ENCODE results near the gene ZSWIM4. TPM values are rescaled to one million over a fixed set of nuclear protein-coding genes. Genes with fewer than 3 reads are reported as not detected.
"Not testable (repeated sequence)": the region's sequence is repeated elsewhere in the genome, so short reads cannot be mapped to it uniquely, and the experiment has no call there.

Gene ZSWIM4
- polyA plus RNA-seq, 1 donor from 2014 or later = 4.7 TPM

DNA sequence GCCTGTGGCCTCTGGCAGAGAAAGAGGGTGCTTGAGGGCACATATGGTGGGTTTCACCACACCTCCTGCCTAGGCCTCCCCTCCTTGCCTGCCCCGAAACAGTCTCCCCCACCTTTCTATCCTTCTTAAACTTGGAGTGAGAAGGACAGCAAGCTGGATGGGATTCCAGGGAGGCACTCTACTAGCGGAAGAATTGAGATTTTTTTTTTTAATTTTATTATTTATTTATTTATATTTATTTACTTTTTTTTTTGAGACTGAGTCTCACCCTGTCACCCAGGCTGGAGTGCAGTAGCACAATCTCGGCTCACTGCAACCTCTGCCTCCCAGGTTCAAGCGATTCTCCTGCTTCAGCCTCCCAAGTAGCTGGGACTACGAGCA lies 56.5 kb downstream of the ZSWIM4 start:
- H3K4me3 ChIP-seq (ENCODE audit: low read length); H3F3A ChIP-seq (ENCODE audit: insufficient read depth, low read length, poor library complexity, severe bottlenecking); H3K79me2 ChIP-seq (replicated peaks; ENCODE audit: insufficient read depth, low read length); H3K27ac ChIP-seq (ENCODE audit: low read length); H3K4me2 ChIP-seq (ENCODE audit: low read length); H2AFZ ChIP-seq (ENCODE audit: low read depth, low read length); H3K36me3 ChIP-seq (ENCODE audit: insufficient read depth, low read length); H3K27me3 ChIP-seq (ENCODE audit: insufficient read depth, low read depth, low read length); H3K9me3 ChIP-seq (ENCODE audit: low read length); H3K9ac ChIP-seq (ENCODE audit: low read length); H3K9me2 ChIP-seq (ENCODE audit: insufficient read depth, low read length); H4K20me1 ChIP-seq (ENCODE audit: insufficient read depth): not testable (repeated sequence)

DNA sequence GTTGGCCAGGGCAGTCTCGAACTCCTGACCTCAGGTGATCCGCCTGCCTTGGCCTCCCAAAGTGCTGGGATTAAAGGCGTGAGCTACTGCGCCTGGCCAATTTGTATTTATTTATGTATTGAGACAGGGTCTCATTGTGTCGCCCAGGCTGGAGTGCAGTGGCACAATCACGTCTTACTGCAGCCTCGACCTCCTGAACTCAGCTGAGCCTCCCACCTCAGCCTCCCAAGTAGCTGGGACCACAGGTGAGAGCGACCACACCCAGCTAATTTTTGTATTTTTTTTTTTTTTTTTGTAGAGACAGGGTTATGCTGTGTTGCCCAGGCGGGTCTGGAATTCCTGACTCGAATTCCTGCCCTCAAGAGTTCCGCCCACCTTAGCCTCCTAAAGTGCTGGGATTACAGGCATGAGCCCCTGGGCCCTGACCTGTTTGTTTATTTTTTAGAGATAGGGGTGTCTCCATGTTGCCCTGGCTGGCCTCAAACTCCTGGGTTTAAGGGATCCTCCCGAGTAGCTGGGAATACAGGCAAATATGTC lies 57.0 kb downstream of the ZSWIM4 start:
- not testable (repeated sequence) for H3K9me2 ChIP-seq (ENCODE audit: insufficient read depth, low read length); H3K36me3 ChIP-seq (ENCODE audit: insufficient read depth, low read length); H3K27me3 ChIP-seq (ENCODE audit: insufficient read depth, low read depth, low read length); H3F3A ChIP-seq (ENCODE audit: insufficient read depth, low read length, poor library complexity, severe bottlenecking); H3K27ac ChIP-seq (ENCODE audit: low read length); H3K9ac ChIP-seq (ENCODE audit: low read length); H4K20me1 ChIP-seq (ENCODE audit: insufficient read depth); H3K79me2 ChIP-seq (replicated peaks; ENCODE audit: insufficient read depth, low read length); H2AFZ ChIP-seq (ENCODE audit: low read depth, low read length); H3K4me3 ChIP-seq (ENCODE audit: low read length); H3K4me2 ChIP-seq (ENCODE audit: low read length); H3K9me3 ChIP-seq (ENCODE audit: low read length)

DNA sequence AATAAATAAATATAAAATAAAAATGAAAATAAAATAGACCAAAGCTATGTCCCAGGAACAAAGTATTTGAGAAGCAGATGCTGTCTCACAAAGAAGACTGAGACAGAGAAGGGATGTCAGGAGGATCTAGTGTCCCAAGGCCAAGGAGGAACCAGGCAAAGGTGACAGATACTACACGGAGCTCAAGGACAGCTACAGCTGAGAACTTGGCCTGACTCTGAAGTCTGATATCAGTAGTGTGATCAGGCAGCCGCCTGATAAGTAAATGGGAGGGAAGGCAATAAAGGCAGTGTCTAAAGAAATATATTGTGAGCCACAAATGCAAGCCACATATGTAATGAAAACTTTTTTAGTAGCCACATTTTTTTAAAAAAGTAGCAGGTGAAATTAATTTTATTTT lies 61.3 kb downstream of the ZSWIM4 start:
- no peak overlapping the region for H3K4me2 ChIP-seq (ENCODE audit: low read length)
- no peaks in the 10 kb centered on the region for H4K20me1 ChIP-seq (ENCODE audit: insufficient read depth)
- H3K9ac ChIP-seq (ENCODE audit: low read length) = no peak overlapping the region
- no peak overlapping the region for H2AFZ ChIP-seq (ENCODE audit: low read depth, low read length)
- H3K27me3 ChIP-seq (ENCODE audit: insufficient read depth, low read depth, low read length) = no peaks in the 10 kb centered on the region
- TF ChIP-seq EP300 (conservative IDR thresholded peaks at IDR 0.05; ENCODE audit: poor library complexity, severe bottlenecking) (no peak), EZH2 (IDR thresholded peaks at IDR 0.05; ENCODE audit: borderline replicate concordance, insufficient read depth, low read length, poor library complexity, severe bottlenecking) (no peak), SMC3 (conservative IDR thresholded peaks at IDR 0.05; ENCODE audit: poor library complexity) (no peak), POLR2AphosphoS5 (IDR thresholded peaks at IDR 0.05) (no peak), MXI1 (conservative IDR thresholded peaks at IDR 0.05; ENCODE audit: poor library complexity, severe bottlenecking) (no peak), RAD21 (conservative IDR thresholded peaks at IDR 0.05) (no peak), TAF1 (IDR thresholded peaks at IDR 0.05; ENCODE audit: low read depth) (no peak)
- TF ChIP-seq, protein P1, sequence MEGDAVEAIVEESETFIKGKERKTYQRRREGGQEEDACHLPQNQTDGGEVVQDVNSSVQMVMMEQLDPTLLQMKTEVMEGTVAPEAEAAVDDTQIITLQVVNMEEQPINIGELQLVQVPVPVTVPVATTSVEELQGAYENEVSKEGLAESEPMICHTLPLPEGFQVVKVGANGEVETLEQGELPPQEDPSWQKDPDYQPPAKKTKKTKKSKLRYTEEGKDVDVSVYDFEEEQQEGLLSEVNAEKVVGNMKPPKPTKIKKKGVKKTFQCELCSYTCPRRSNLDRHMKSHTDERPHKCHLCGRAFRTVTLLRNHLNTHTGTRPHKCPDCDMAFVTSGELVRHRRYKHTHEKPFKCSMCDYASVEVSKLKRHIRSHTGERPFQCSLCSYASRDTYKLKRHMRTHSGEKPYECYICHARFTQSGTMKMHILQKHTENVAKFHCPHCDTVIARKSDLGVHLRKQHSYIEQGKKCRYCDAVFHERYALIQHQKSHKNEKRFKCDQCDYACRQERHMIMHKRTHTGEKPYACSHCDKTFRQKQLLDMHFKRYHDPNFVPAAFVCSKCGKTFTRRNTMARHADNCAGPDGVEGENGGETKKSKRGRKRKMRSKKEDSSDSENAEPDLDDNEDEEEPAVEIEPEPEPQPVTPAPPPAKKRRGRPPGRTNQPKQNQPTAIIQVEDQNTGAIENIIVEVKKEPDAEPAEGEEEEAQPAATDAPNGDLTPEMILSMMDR (IDR thresholded peaks at IDR 0.05; ENCODE audit: poor library complexity, severe bottlenecking) = no peak
- TF ChIP-seq, protein P2, sequence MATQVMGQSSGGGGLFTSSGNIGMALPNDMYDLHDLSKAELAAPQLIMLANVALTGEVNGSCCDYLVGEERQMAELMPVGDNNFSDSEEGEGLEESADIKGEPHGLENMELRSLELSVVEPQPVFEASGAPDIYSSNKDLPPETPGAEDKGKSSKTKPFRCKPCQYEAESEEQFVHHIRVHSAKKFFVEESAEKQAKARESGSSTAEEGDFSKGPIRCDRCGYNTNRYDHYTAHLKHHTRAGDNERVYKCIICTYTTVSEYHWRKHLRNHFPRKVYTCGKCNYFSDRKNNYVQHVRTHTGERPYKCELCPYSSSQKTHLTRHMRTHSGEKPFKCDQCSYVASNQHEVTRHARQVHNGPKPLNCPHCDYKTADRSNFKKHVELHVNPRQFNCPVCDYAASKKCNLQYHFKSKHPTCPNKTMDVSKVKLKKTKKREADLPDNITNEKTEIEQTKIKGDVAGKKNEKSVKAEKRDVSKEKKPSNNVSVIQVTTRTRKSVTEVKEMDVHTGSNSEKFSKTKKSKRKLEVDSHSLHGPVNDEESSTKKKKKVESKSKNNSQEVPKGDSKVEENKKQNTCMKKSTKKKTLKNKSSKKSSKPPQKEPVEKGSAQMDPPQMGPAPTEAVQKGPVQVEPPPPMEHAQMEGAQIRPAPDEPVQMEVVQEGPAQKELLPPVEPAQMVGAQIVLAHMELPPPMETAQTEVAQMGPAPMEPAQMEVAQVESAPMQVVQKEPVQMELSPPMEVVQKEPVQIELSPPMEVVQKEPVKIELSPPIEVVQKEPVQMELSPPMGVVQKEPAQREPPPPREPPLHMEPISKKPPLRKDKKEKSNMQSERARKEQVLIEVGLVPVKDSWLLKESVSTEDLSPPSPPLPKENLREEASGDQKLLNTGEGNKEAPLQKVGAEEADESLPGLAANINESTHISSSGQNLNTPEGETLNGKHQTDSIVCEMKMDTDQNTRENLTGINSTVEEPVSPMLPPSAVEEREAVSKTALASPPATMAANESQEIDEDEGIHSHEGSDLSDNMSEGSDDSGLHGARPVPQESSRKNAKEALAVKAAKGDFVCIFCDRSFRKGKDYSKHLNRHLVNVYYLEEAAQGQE (IDR thresholded peaks at IDR 0.05; ENCODE audit: borderline replicate concordance) = no peak
- no peaks in the 10 kb centered on the region for H3K9me2 ChIP-seq (ENCODE audit: insufficient read depth, low read length)
- no peaks in the 10 kb centered on the region for H3F3A ChIP-seq (ENCODE audit: insufficient read depth, low read length, poor library complexity, severe bottlenecking)
- no peaks in the 10 kb centered on the region for H3K79me2 ChIP-seq (replicated peaks; ENCODE audit: insufficient read depth, low read length)
- H3K4me3 ChIP-seq (ENCODE audit: low read length) = no peak overlapping the region
- H3K27ac ChIP-seq (ENCODE audit: low read length) = no peak overlapping the region
- no peaks in the 10 kb centered on the region for H3K36me3 ChIP-seq (ENCODE audit: insufficient read depth, low read length)
- H3K9me3 ChIP-seq (ENCODE audit: low read length) = no peaks in the 10 kb centered on the region

Data from neural cell (in vitro differentiated cells).